ENCODE measurements around the gene SND1. TPM values are rescaled to one million over a fixed set of nuclear protein-coding genes. Genes with fewer than 3 reads are reported as not detected.

Gene SND1
- total RNA-seq, 1 experiment from 2014 or later: 218 TPM

- Histone ChIP-seq H2AFZ (ENCODE audit: low read length) (no peak overlapping the region), H4K5ac (ENCODE audit: insufficient read length, low read depth, low read length) (no peak overlapping the region), H3K18ac (ENCODE audit: insufficient read length, low read depth, low read length) (no peak overlapping the region), H2AK5ac (ENCODE audit: insufficient read length, low read length) (no peak overlapping the region), H4K8ac (replicated peaks; ENCODE audit: insufficient read length, low read depth, low read length) (no peak overlapping the region), H3K4ac (ENCODE audit: low read depth, low read length) (no peak overlapping the region), H3K14ac (ENCODE audit: insufficient read depth, low read length) (no peak overlapping the region), H3K4me2 (ENCODE audit: insufficient read depth, insufficient read length, low read length) (no peak overlapping the region), H4K20me1 (ENCODE audit: control insufficient read depth, insufficient read depth, insufficient read length) (no peaks in the 10 kb centered on the region), H3K79me1 (ENCODE audit: insufficient read depth, low read depth, low read length, poor library complexity, severe bottlenecking) (peaks cover 7% of the 10 kb centered on the region), H3T11ph (ENCODE audit: low read length) (no peak overlapping the region), H2BK5ac (ENCODE audit: insufficient read length, low read length) (no peak overlapping the region), H3K23ac (ENCODE audit: insufficient read length, low read depth, low read length) (no peak overlapping the region), H3K56ac (ENCODE audit: insufficient read length, low read depth, low read length) (no peak overlapping the region), H3K9me3 (ENCODE audit: control insufficient read depth, low read depth, low read length) (no peaks in the 10 kb centered on the region), H3K27ac (ENCODE audit: insufficient read length, low read depth, low read length) (no peak overlapping the region), H2BK12ac (ENCODE audit: insufficient read length, low read depth, low read length) (no peak overlapping the region), H3K79me2 (ENCODE audit: insufficient read depth, low read length) (peaks cover 3% of the 10 kb centered on the region; the same call in 1 of the 2 replicates), H2BK120ac (ENCODE audit: low read depth, low read length, poor library complexity, severe bottlenecking) (no peak overlapping the region), H2BK15ac (ENCODE audit: low read depth, low read length) (no peak overlapping the region), H3K9ac (ENCODE audit: extremely low read depth, insufficient read length, low read length) (no peak overlapping the region), H2BK20ac (ENCODE audit: low read depth, low read length, poor library complexity, severe bottlenecking) (no peak overlapping the region), H3K27me3 (ENCODE audit: insufficient read depth, low read length) (no peaks in the 10 kb centered on the region), H3K23me2 (ENCODE audit: insufficient read length, low read depth, low read length, poor library complexity, severe bottlenecking) (no peaks in the 10 kb centered on the region), H4K91ac (ENCODE audit: insufficient read length, low read depth, low read length) (no peak overlapping the region), H3K4me1 (ENCODE audit: insufficient read depth, low read length) (no peaks in the 10 kb centered on the region)
- Mint-ChIP-seq H3K4me1 (peaks cover 3 to 8% of the 10 kb centered on the region in 2 experiments), H3K27me3 (ENCODE audit: low read depth) (no peaks in the 10 kb centered on the region), H3K36me3 (ENCODE audit: insufficient read depth in 1 of 3, low read depth in 3 of 3) (no peaks in the 10 kb centered on the region), H3K27ac (no peak overlapping the region), H3K9me3 (no peaks in the 10 kb centered on the region), H3K4me3 (no peak overlapping the region; a peak in 1 of 5 replicates)
- no peak for DNase-seq
- no CpG with 5 or more reads among the region's 4 CpGs for WGBS (ENCODE audit: extremely low coverage, insufficient read length, low lambda C conversion rate)
- no peak for TF ChIP-seq CTCF (conservative IDR thresholded peaks at IDR 0.05)
Observed at GRCh38 chr7:127828843-127829500, 177.0 kb downstream of the SND1 start.

Data from H9 (cell line).